CD4-positive, alpha-beta T cell treated with Interleukin-21 for 1 hour (primary cell): ENCODE measurements around the gene GRHL3.
"Not testable (repeated sequence)": the region's sequence is repeated elsewhere in the genome, so short reads cannot be mapped to it uniquely, and the experiment has no call there.

ENCODE experiments used
- DNase-seq: peaks from one replicate; pipeline ENCODE4 v3.0.0-alpha.2; 2020

Gene GRHL3

DNA sequence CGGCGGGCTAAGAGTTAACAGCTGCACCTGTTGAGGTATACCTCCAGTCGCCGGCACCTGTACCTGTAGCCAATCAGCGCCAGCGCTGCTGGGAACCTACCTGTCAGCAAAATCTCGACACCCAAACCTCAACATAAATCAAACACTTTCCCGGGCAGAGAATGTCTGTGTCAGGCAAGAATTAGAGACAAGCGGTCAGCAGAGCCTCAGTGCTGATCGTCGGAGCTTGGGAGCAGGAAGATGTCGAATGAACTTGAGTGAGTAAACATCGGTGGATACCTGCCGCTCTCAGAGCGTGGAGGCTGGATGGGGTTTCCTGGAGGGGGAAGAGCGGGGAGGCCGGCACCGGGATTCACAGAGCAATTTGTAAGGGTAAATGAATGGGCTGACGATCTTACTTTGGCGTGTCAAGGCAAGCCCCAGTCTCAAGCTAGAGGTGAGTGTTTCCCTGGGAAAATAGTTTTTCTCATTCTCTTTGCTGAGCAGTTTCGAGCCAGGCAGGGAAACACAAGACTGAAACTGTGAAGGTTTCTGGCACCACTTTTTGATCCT lies at the start of gene GRHL3:
Gene GRHL3 (plus strand): TSS at position 46 of the 552 bp plus-strand sequence. CDS start 195 bp downstream, at position 241.
- peak; percentile 32 for DNase-seq

DNA sequence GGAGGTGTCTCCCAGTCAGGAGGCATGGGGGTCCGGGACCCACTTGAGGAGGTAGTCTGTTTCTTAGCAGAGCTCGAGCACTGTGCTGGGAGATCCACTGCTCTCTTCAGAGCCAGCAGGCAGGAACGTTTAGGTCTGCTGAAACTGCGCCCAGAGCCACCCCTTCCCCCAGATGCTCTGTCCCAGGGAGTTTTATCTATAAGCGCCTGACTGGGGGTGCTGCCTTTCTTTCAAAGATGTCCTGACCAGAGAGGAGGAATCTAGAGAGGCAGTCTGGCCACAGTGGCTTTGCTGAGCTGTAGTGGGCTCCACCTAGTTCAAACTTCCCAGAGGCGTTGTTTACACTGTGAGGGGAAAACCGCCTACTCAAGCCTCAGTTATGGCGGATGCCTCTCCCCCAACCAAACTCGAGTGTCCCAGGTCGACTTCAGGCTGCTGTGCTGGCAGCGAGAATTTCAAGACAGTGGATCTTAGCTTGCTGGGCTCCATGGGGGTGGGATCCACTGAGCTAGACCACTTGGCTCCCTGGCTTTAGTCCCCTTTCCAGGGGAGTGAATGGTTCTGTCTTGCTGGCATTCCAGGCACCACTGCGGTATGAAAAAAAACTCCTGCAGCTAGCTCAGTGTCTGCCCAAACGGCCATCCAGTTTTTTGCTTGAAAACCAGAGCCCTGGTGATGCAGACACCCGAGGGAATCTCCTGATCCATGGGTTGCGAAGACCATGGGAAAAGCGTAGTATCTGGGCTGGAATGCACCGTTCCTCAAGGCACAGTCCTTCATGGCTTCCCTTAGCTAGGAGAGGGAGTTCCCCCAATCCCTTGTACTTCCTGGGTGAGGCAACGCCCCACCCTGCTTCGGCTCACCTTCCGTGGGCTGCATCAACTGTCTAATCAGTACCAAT lies 44.7 kb upstream of the GRHL3 start:
- not testable (repeated sequence) for DNase-seq

DNA sequence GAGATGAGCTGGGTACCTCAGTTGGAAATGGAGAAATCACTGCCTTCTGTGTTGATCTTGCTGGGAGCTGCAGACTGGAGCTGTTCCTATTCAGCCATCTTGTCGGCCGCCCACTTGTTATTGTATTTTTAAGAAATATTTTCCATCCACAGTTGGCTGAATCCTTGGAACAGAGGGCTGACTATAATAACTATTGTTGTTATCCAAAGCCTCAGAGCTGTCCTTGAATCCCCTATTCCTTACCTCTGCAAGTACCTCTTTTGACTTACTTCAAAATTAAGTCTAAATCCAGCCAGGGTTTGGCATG lies 44.1 kb upstream of the GRHL3 start:
- no peak for DNase-seq

DNA sequence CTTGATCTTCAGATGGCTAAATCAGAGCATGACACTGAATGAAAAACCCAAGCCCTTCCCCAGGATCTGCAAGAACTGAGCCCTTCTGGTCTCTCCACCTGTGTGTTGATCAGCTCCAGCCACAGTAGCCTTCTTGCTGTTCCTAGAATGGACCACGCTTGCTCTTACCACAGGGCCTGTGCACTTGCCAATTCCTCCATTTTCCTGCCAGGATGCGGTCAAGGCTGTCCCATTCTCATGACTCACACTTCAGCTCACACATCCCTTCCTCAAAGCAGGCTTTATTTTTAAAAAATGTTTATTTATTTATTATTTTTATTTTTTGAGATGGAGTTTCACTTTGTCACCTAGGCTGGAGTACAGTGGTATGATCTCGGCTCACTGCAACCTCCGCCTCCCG lies 43.6 kb upstream of the GRHL3 start:
- no peak for DNase-seq

DNA sequence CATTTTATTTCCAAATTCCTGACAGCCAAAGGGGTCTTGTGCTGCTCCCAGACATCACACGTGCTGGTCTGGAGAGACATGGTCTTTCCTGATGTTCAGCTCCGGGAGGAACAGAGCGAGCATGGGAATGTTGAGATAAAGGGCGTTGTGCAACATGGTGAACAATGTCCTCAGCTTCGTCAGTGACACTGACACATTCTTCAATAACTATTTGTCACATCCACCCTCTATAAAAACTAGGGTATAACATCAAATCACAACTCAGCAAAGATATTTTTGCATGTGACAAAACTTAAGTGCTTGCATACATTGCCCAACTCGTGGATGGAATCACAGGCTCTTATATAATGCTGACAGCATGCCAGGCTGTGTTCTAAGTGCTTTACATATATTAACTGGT lies 42.4 kb upstream of the GRHL3 start:
- DNase-seq, result no peak

DNA sequence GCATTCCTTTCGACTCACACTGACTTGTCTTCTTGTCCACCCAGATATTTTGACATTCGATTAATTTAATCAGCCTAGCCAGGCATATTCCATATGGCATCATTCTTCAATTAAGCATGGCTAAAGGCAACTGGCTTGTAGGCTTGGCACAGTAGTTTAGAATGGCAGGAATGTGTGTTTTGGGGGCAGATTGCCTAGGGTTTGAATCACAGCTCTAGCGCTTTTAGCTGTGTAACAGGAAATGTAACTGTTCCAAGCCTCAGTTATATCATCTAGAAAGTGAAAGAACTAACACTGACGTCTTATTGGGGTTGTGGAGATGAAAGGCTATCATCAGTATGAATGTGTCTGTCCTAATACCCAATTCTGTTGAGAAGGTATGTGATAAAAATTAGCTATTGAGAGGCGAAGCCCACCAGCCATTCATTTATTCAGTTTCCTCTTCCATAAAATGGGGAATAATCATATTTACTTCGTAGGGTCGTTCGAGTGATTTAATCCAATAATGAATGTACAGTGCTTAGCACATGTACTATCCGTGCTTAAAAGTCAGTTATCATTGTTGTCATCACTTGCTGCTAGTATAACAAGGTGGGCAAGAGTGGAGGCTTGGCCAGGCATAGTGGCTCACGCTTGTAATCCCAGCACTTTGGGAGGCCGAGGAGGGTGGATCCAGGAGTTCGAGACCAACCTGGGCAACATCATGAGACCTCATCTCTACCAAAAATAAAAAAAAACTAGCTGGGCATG lies 41.6 kb upstream of the GRHL3 start:
- peak; percentile 20 for DNase-seq

DNA sequence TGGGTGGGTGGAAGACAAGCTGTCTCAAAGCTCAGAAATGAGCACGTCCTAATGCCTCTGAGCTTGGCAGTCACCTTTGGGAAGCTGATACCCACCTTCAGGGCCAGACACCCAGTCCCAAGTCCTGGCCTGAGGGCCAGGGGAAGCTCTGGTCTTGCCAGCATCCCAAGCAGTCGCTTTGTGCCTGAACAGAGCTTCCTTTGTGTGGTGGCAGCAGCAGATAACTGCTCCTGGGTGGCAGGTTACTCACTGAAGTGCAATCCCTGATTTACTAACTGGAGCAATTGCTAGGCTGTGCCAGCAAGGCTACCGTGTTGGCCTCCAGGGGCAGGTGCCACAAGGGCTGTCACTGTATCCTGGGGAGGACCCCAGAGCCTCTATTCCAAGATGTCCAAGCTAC lies 40.4 kb upstream of the GRHL3 start:
- no peak for DNase-seq

DNA sequence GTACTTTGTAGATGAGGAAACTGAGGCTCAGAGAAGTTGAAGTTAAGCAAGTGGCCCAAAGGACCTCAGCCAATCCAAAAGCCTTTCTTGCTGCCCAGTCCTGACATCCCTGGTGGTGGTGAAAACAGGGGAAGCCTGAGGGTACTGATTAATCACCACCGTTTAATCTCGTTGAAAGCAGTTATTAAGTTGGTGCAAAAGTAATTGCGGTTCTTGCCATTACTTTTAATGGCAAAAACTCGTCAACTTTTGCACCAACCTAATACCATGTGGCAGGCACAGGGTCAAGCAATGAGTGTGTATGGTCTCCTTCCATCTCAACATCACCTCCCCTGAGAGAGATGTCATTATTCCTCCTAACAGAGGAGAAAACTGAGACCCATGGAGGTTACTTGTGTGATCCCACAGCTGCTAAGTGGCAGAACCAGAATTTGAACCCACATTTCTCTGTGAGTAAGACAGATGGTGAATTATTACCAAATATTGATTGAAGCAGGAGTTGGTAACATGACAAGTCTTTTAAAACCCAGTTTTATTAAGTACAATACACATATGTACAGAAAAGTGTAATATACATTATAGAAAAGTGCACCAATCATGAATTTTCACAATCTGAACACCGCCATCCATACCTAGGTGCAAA lies 39.4 kb upstream of the GRHL3 start:
- DNase-seq, result no peak

DNA sequence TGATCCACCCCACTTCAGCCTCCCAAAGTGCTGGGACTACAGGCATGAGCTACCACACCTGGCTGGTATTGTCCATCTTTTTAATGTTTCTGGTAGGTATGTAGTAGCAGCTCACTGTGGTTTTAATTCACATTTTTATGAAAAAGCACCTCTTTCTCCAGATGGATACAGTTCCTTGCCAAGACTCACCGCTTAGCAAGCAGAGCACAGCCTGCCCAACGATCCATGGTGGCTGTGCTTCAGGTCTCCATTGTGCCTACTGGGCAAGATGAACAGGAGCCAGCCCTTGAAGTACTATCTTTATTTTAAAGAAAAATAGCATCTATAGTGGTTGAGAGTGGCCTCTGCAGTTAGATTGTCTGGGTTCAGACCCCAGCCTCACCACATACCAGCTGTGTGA lies 37.6 kb upstream of the GRHL3 start:
- no peak for DNase-seq

DNA sequence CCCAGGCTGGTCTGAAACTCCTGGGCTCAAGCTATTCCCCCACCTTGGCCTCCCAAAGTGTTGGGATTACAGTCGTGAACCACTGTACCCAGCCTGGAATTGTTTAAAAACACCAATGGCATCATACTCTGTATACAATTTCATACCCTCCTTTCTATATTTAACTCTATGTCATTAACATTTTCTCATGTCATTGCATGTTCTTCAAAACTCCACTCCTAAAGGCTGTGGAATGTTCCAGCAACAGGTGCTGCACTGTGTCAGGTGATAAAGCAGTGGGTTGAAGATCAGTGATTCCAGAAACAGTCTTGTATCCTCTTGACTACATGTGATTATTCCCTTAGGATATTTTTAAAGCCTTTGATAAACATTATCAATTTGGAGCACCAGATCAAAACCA lies 36.7 kb upstream of the GRHL3 start:
- DNase-seq, result no peak

DNA sequence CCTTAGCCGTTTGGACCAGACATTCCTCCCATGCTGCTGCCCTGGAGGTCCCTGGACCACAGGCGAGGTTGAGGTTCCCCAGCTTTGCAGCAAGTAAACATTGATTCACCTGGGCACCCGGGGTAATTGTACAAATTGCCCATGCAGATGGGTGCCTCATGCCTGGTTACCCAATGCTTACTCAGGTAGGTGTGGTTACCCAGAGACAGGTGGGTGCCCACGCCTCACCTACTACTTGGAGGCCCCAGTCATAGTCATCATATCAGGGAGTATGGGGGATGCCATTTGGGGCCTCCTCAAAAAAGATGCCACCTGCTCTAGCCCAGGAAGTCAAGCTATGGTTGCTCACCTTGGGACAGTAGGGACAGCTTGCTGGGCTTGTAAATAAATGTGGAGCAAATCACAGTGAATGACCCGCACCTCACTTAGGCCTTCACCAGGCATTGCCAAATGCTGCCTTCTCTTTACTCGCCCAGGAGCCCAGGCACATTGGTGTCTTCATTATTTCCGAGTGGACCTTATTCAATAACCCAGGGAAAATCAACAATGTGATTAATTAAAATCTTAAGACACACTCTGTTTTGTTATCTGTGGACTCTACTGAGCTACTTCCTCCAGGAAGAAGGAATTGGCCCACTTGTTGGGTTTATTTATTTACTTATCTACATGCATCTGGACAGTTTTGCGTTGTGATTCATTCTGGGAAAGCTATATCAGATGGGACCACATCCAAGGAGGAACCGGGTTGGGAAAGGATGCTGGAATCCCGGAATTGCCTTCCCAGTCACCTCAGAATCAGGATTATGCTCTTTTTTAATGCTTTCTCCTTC lies 35.6 kb upstream of the GRHL3 start:
- DNase-seq, result no peak

DNA sequence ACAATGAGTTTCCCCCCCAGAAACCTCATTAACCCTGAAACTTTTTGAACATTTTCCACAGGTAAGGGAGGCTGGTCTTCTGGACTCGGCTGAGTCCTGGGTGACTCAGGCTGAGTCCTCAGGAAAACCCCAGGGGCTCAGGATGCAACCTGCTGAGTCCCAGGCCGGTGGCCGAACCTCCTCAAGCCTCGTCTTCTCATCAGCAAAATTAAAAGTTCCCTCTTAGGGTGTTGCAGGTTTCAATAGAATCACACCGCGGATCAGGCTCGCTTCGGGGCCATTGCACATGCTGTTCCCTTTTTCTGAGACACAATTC lies 35.0 kb upstream of the GRHL3 start:
- no peak for DNase-seq

DNA sequence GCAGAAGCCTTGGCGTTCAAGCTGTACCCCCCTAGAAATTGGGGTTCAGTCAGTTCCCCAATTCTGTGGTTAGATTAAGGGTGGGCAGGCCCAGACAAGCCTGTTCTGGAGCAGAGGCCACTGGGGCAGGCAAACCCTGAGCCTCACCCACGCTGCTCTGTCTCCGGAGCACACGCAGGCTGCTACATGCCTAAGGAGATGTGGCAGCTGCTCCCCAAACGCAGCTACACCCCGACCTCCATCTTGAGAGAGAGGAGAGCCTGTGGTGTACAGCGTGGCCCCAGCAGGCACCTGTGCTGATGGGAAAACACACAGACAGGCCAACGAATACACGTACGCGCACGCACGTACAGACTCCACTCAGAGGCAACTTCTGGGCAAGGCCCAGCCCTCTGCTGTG lies 33.9 kb upstream of the GRHL3 start:
- DNase-seq, result no peak

DNA sequence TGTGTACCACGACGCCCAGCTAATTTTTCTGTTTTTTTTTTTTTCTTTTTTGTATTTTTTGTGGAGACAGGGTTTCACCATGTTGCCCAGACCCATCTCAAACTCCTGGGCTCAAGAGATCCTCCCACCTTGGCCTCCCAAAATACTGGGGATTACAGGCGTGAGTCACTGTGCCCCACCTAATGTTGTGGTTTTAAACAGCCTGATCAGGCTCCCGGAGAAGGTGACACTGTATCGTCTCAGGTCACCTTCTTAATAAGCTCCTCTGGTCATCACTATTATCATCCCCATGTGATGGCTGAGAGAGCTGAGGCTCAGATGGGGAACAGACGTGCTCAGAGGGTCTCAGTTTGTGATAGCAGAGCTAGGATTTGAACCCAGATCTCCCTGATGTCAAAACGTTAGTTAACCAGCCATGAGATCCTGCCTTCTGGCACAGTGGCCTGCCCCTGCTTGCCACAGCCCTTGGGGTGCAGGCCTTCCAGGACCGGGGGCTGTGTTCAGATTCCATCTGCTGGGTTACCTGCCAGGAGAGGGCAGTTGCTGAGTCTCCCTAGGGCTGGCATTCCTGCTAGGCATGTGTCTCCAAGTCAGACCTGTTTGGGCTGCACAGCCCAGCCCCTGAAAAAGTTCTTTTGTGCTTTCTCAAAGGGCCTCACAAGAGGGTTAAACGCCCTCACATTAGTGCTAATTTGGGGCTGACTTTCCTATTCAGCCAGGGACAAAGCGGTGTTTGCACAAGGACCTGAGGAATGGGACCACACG lies 32.7 kb upstream of the GRHL3 start:
- no peak for DNase-seq

DNA sequence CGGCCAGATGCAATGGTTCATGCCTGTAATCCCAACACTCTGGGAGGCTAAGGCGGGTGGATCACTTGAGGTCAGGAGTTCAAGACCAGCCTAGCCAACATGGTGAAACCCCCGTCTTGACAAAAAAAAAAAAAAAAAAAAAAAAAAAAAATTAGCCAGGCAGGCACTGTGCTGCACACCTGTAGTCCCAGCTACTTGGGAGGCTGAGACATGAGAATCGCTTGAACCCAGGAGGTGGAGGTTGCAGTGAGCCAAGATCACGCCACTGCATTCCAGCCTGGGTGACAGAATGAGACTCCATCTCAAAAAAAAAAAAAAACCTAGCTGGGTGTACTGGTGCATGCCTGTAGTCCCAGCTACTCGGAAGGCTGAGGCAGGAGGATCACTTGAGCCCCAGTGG lies 31.4 kb upstream of the GRHL3 start:
- DNase-seq, result not testable (repeated sequence)

DNA sequence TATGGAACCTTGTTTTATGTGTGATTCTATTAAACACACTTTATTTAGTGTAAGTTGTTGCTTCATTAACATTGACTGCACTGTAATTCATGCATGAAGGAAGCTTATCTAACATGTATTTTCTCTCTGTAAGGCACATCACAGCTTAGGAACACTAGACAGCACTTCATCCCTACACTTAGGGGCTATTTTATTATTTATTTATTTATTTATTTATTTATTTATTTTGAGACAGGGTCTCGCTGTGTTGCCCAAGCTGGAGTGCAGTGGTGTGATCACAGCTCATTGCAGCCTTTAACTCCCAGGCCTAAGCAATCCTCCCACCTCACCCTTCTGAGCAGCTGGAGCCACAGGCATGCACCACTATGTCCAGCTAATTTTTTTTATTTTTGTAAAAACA lies 30.7 kb upstream of the GRHL3 start:
- no peak for DNase-seq

DNA sequence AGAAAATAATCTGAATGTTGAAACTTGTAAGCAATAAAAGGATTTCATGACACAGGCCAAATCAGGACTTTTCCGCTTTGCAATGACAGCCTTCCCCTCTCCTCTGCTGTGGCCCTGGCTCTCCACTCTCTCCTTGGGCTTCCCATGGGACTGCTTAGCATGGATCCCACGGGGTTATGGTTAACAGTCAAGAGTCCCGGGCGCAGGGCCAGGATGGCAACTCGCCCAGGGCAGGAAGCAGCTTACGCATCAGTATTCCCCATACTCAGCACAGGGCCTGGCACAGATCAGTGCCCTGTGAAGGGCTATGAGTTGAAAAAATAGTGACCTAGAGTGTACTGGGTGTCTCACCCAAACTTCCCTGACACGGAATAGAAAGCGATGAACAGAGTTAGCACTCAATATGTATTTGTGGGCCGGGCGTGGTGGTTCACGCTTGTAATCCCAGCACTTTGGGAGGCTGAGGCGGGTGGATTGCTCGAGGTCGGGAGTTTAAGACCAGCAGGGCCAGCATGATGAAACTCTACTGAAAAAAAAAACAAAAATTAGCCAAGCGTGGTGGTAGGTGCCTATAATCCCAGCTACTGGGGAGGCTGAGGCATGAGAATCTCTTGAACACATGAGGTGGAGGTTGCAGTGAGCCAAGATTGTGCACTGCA lies 29.1 kb upstream of the GRHL3 start:
- no peak for DNase-seq

DNA sequence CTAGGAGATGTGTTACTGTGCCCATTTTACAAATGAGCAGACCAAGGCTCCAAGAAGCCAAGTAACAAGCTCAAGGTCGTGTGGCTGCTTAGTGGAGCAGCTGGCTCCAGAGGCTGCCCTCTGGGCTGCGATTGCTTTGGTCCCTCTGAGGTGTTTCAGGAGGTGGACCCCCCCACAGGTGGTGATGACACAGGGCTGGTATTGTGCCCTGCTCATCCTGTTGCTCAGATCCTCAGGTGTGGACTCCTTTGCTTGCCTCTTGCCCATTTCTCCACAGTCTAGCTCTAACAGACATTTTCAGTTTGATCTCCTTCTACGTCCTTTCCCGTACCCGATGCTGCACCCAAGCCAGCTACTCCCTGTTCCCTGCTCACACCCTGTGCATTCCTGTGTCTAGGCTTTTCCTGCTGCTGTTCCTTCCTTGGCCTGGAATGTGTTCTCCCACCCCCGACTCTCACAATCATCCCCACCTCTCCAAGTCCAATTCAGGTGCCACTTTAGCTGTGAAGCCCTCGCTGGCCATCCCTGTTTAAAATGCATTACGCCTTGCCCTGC lies 28.1 kb upstream of the GRHL3 start:
- no peak for DNase-seq

DNA sequence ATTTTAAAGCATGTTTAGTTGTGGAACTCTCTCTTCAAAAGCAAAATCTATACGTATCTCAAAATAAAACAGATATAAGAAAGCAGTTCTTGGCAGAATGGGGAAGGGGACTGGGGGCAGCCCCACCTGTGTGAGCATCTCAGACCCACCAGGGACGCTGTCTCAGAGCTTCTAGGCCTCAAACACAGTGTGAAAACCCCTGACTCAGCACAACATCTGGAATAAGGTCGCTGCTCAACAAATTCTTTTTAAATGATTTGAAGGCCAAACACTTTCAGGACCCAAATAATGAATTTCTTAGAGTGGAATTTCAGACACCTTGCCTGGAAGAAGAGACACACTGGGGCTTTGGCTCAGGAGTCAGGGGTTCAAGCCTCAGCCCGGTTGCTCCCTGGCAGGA lies 27.1 kb upstream of the GRHL3 start:
- no peak for DNase-seq

DNA sequence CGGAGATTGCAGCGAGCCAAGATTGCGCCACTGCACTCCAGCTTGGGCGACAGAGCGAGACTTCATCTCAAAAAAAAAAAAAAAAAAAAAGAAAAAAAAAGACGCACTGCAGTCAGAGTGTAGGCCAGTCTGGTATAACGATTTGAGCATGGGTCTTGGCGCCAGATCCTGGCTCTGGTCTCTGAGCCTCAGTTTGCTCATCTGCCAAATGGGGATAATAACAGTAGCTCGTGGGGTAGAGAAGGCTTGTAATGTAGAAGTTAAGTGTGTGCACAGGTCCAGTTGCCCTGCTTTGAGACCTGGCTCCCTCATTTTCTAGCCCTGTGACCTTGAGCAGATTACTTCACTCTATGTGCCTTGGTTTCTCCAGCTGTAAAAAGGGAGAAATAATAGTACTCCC lies 26.3 kb upstream of the GRHL3 start:
- DNase-seq, result no peak
